Retinal pigment epithelial cell (primary cell): ENCODE measurements around the gene NUAK1.

Source experiments
- DNase-seq: peaks from one replicate; pipeline ENCODE4 v3.0.0-alpha.2; 2010; ENCODE audit warnings: low read depth
- H3K4me3 ChIP-seq: 2 replicates; pipeline ENCODE4 v1.5.1; 2011; ENCODE audit warnings: mild to moderate bottlenecking, low read length, control low read depth, moderate library complexity
- TF ChIP-seq, protein P1 (sequence below): conservative IDR thresholded peaks from 2 replicates; pipeline ENCODE4 v1.5.1; 2011; ENCODE audit warnings: low read depth, low read length, control low read depth, inconsistent platforms

Gene NUAK1

DNA sequence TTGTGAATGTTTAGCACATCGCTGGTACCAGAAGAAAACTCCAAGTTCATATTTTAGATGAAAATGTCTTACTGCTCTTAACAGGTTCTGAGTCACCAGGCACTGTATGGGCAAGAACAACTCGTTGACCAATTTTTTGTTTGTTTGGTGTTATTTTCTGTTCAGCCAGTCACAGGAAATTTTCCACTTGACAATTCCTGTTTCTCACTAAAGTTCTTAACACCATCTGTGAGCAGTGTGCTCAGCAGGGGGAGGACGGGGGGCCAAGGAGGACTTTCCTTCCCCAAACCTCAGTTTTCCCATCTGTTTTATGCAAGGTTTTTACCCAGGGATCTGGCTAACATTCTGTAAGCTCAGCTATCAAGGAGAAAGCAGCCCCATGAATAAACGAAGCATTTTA is 3.0 kb downstream of the NUAK1 start:
- no peak for DNase-seq
- TF ChIP-seq, protein P1, sequence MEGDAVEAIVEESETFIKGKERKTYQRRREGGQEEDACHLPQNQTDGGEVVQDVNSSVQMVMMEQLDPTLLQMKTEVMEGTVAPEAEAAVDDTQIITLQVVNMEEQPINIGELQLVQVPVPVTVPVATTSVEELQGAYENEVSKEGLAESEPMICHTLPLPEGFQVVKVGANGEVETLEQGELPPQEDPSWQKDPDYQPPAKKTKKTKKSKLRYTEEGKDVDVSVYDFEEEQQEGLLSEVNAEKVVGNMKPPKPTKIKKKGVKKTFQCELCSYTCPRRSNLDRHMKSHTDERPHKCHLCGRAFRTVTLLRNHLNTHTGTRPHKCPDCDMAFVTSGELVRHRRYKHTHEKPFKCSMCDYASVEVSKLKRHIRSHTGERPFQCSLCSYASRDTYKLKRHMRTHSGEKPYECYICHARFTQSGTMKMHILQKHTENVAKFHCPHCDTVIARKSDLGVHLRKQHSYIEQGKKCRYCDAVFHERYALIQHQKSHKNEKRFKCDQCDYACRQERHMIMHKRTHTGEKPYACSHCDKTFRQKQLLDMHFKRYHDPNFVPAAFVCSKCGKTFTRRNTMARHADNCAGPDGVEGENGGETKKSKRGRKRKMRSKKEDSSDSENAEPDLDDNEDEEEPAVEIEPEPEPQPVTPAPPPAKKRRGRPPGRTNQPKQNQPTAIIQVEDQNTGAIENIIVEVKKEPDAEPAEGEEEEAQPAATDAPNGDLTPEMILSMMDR = no peak
- H3K4me3 ChIP-seq = peak overlapping the region; percentile 13

DNA sequence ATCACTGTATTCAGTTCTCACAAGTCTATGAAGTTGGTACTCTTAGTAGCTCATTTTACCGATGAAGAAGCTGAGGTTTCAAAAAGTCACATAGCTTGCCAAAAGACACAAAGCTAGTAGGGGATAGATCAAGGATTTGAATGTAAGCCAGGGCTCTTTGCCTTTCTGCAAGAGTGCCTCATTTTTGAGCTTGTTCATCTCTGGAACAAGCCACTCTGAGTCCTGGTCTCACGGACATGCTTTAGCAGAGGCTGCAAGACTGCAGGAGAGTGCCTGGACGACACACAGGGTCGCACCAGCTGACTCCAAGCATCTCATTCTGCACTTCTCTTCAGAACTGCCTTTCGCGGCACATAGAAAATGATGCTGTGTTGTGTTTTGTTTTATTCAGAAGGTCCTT is 3.7 kb downstream of the NUAK1 start:
- no peak overlapping the region for H3K4me3 ChIP-seq
- no peak for DNase-seq
- TF ChIP-seq, protein P1 = no peak

DNA sequence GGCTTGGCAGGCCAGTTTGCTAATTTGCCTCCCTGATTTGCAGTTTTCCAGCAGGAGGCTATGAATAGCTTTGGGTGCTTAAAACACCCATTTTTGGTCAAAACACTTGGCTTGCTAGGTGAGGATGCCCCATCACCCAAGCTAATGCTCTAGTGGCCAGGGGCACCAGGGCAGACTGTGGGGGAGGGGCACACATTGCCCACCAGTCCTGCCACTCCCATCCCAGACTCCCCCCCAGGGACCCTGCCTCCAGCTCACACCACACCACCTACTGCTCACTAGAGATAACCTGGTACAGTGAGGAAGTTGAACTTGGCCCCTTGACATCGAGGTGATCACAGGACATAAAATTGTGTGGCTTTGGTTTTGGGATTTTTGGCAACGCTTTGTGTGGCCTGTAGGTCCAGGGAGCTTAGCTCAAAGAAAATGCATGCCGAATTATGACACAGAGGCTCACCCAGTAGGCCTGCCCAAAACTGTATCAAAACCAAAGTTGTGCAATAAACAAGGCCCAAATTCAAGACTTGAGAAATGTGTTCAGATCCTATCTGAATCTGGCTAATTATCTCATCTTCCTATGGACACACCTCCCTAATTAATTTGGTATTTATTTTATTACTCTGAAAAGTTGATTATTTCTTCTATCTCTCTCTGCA is 4.3 kb downstream of the NUAK1 start:
- TF ChIP-seq, protein P1 = no peak
- DNase-seq = no peak
- no peak overlapping the region for H3K4me3 ChIP-seq

DNA sequence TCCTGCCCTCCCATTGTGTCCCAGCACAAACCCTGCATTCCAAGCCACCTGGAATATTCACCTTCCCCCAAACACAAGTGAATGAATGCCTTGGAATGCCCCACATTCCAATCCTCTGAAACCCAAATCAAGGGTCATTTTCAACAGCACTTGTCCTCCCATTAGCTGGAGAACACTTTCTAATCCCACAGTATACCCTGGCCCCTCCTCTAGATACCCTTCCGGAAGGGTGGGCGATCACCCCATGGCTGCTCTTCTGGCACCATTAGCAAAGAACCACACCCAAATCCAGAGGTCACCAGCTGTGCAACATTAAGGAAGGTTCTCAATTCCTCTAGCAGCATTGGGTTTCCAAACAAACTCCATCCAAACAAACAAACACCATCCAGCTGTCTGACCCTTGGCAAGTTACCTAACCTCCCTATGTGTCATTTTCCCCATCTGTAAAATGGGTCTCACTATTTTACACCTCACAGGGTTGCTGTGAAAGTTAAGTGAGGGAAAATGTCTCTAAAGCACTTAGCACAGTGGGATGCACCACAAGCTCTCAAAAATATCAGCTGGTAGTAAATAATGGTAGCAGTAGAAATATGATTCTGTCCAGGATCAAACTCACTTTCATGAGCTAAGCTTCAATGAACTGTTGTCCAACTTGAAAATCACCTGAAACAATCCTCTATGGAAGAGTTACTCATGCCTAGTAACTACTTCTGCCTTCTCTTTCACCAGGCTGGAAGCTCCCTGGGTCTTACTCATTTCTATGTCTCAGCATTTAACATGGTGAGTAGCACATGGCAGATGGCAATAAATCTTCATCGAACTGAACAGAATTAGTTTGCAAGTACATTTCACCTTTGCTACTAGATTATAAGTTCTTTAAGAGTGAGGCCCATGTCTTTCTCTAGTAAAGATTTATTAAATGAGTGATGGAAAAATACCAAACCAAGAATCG is 5.3 kb downstream of the NUAK1 start:
- no peak overlapping the region for H3K4me3 ChIP-seq
- TF ChIP-seq, protein P1 = no peak
- DNase-seq = no peak

DNA sequence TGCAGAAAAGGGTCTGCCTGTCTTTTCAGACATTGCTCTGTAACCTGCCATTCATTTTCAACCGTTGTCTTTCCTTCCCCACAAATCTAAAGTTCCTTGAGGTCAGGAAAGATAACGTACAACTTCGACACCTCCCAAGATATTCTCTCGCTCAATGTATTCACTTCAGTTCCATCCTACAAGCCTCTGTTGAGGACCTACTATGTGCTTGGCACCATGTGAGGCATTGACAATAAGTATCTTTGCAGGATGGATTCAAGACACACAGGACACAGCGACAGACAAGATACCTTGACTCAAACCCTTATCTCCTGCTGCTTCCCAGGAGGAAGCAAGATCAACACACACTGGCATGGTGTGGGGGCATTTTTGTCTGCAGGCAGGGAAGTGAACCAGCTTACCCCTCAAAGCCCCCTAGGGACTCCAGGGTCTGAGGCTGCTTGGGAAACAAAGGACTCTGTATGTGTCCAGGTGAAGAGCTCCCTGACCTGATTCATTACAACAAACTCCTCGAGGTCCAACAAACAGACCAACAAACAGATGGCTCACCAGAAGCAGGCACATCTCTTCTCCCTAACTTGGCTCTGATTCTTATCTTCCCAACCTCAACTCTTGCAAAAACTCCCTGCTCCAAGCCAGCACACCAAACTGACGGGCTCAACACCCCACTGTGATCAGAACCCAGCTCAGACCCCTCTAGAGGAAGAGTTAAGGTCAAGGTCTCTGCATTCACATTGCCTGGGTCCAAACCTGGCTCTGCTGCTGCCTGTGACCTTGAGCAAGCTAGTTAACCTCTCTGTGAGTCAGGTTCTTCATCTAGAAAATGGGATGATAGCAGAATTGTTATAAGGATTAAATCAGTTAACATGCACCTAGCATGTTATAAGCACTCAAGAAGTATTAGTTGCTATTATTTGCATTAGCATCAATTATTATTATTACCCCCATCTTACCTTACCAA is 6.3 kb downstream of the NUAK1 start:
- no peak for DNase-seq
- H3K4me3 ChIP-seq = no peak overlapping the region
- TF ChIP-seq, protein P1 = no peak

DNA sequence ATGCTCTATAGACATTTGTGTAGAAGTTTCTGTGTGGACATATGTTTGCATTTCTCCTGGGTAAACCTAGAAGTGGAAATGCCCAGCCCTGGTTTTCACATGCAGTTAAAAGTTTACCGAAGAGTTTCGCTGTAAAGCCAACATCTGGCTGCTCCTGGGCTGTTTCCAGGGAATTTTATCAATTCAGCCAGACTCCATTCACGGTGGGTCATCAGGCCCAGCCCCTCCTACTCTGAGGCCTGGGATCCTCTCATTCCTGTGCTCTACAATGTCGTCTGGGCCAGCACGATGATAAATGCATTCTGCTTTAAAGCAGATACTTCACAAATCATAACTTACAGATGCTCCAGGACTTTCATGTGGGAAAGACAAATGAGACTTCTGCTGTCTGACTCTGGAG is 7.1 kb downstream of the NUAK1 start:
- TF ChIP-seq, protein P1 = no peak
- no peak overlapping the region for H3K4me3 ChIP-seq
- DNase-seq = no peak
